Head of caudate nucleus (tissue), 42 donors: Measurements from ENCODE around the gene EMB.
"Not testable (repeated sequence)": the region's sequence is repeated elsewhere in the genome, so short reads cannot be mapped to it uniquely, and the experiment has no call there.

Experiments
- DNase-seq, 42 donors: peaks; one replicate each; pipeline versions ENCODE4 v3.0.0 to v3.0.0-alpha.2; 2020 to 2021; ENCODE audit warnings: mixed read lengths in 7 of 42
- intact Hi-C: fragments of 100-400 bp; cut with DNase I; formaldehyde crosslinking; loops from one replicate; pipeline ENCODE4 v1.15.0; 2022

EMB gene

GRCh38 chr5:50364535-50365309, 76.4 kb downstream of the EMB start:
- intact Hi-C loops, DNase-seq: not testable (repeated sequence)

- DNase-seq, result no peak
- intact Hi-C loops, result no loop called here
Measured at GRCh38 chr5:50359187-50359586, 81.9 kb downstream of the EMB start.

- peak in 20 of 42 donors; percentile 0 to 79 (median 32) for DNase-seq
- intact Hi-C loops, result no loop called here
Measured at GRCh38 chr5:50352382-50352781, 88.7 kb downstream of the EMB start.
